Measurements from ENCODE around the gene CTSO.

Gene CTSO

DNA sequence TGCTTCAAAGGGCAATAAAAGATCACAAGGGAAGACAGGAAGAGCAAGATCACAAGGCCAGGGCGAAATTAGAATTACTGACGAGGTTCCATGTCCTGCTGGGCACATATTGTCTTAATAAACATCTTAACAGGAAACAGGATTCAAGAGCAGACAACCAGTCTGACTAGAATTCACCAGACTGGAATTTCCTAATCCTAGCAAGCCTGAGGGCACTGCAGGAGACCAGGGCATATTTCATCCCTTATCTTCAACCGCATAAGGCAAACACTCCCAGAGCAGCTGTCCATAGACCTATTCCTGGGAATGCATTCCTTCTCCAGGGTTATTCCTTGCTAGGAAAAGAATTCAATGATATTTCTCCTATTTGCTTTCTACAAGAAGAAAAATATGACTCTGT is 62.6 kb downstream of the CTSO start:
- TF ChIP-seq, protein P1, sequence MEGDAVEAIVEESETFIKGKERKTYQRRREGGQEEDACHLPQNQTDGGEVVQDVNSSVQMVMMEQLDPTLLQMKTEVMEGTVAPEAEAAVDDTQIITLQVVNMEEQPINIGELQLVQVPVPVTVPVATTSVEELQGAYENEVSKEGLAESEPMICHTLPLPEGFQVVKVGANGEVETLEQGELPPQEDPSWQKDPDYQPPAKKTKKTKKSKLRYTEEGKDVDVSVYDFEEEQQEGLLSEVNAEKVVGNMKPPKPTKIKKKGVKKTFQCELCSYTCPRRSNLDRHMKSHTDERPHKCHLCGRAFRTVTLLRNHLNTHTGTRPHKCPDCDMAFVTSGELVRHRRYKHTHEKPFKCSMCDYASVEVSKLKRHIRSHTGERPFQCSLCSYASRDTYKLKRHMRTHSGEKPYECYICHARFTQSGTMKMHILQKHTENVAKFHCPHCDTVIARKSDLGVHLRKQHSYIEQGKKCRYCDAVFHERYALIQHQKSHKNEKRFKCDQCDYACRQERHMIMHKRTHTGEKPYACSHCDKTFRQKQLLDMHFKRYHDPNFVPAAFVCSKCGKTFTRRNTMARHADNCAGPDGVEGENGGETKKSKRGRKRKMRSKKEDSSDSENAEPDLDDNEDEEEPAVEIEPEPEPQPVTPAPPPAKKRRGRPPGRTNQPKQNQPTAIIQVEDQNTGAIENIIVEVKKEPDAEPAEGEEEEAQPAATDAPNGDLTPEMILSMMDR (conservative IDR thresholded peaks at IDR 0.05; ENCODE audit: low read length): no peak
- no peak overlapping the region for H3K4me3 ChIP-seq (ENCODE audit: low read length)
- DNase-seq (ENCODE audit: low read depth): peak; percentile 26

DNA sequence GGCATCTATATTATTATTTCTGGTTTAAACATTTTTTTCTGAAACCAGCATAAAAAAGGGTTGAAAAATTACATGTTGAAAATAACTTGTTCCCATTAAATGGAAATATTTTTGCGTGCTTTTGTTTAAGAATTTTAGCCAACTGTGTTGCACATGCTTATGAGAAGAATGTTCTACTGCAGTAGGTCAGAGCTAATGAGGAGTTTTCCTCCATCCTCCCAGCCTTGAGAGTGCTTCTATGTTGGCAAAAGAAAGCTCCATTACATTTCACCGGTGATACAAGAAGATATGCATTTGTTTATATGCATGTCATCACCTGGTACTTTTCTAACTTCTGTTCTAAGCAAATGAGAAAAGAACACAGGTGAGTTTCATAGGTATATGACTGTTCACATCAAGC is 63.7 kb downstream of the CTSO start:
- TF ChIP-seq, protein P1 (conservative IDR thresholded peaks at IDR 0.05; ENCODE audit: low read length): no peak
- H3K4me3 ChIP-seq (ENCODE audit: low read length): no peak overlapping the region
- DNase-seq (ENCODE audit: low read depth): peak; percentile 53

DNA sequence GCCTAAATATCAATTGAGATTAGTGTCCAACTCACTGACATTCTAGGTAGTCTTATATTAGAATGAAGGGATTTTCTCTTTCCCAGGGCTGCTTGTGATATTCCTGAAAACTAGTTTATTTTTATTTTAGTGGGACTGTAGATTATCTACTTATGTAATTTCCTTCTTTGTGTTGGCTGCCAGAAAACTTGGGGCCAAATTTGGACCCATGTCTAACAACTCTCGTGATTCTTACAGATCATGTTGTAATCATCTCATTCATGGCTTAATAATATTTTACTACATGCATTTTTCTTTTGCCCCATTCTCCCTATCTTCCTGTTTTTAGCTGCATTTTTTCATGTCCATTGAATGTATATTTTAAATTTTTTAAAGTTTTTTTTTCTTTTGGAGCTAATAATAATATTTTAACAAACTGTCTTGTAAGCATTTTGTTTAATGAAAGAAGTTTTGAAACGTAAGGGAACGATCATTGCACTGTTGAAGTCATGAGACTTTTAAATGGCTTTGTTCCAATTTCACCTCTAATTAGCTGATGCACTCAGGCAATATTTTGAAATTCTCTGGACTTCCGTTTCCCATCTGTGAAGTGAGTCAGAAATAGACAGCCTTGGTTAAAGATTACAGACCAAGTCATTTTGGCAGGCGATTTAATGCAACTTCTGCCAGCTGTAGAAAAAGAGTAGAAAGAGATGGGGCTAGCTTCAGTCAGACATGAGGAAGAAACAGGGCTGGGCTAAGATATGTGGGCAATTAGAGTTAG is 64.5 kb downstream of the CTSO start:
- TF ChIP-seq, protein P1 (conservative IDR thresholded peaks at IDR 0.05; ENCODE audit: low read length): no peak
- no peak overlapping the region for H3K4me3 ChIP-seq (ENCODE audit: low read length)
- peak; percentile 96 for DNase-seq (ENCODE audit: low read depth)

DNA sequence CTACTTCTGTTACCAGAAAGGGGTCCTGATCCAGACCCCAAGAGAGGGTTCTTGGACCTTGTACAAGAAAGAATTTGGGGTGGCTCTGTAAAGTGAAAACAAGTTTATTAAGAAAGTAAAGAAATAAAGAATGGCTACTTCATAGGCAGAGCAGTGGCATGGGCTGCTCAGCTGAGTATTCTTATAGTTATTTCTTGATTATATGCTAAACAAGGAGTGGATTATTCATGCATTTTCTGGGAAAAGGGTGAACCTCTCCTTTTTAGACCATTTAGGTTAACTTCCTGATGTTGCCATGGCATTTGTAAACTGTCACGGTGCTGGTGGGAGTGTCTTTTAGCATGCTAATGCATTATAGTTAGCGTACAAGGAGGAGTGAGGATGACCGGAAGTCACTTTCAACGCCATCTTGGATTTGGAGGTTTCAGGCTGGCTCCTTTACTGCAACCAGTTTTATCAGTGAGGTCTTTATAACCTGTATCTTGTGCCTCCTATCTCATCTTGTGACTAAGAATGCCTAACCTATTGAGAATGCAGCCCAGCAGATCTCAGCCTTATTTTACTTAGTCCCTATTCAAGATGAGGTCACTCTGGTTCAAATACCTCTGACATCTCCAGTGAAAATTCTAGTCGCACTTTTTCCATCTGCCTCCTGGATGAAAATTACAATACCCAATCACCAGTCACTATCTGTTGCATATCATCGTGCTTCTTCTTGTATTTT is 65.7 kb downstream of the CTSO start:
- no peak for DNase-seq (ENCODE audit: low read depth)
- TF ChIP-seq, protein P1 (conservative IDR thresholded peaks at IDR 0.05; ENCODE audit: low read length): no peak
- H3K4me3 ChIP-seq (ENCODE audit: low read length): no peak overlapping the region

DNA sequence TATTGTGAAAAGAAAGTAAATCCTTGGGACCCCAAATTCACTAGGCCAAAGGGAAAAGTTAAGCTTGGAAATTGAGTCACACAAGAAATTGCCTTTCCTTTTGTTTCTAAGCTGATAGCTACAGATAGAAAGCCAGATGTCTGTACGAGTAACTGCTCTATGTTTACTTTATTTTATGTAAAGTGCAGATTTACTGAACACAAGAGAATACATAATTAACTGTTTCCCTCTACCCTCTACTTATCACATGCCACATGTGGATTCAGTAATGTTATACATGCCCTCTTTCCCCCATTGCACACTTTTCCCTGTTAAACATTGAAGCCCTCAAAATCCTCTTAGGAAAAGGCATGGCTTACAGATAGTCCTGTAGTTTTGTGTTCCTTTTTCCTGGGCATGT is 66.6 kb downstream of the CTSO start:
- TF ChIP-seq, protein P1 (conservative IDR thresholded peaks at IDR 0.05; ENCODE audit: low read length): no peak
- DNase-seq (ENCODE audit: low read depth): no peak
- no peak overlapping the region for H3K4me3 ChIP-seq (ENCODE audit: low read length)

DNA sequence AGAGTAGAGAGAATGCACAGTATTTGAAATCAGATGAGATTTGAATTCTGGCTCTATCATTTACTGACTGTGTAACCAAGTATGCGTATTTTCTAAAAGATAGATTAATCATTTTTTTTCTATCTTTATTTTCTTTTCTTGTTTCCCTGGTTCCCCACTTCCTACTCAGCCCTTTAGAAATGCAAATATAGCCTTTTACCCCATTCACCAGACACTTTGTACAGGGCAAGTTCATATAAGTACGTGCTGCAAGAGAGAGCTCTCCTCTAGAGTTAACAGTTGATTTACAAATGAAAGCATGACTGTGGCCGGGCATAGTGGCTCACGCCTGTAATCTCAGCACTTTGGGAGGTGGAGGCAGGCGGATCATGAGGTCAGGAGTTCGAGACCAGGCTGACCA is 68.0 kb downstream of the CTSO start:
- H3K4me3 ChIP-seq (ENCODE audit: low read length): no peak overlapping the region
- TF ChIP-seq, protein P1 (conservative IDR thresholded peaks at IDR 0.05; ENCODE audit: low read length): no peak
- DNase-seq (ENCODE audit: low read depth): no peak

DNA sequence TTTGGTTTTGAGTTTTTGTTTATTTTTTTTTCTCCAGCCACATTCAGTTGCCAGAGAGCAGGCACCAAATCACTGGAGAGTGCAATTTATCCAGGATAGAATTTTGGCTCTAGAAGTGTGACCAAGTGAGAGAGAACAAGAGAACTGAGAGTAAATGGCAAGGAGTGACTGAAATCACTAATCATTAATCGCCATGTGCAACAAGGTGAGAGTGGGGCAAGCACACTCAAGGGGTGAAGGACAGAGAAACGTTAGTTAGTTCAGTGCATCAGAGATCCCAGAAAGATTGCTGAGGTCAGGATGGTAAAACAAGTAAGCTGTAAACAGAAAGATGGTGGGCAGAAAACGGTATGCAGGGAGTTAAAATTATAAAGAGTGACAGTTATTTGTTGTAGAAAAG is 69.8 kb downstream of the CTSO start:
- no peak overlapping the region for H3K4me3 ChIP-seq (ENCODE audit: low read length)
- DNase-seq (ENCODE audit: low read depth): no peak
- TF ChIP-seq, protein P1 (conservative IDR thresholded peaks at IDR 0.05; ENCODE audit: low read length): no peak
